ACHN (cell line): ENCODE measurements around the gene MSS51.
A peak's percentile ranks its signal among the peaks of the same experiment; 100 is the strongest.
"Not testable (repeated sequence)": the region's sequence is repeated elsewhere in the genome, so short reads cannot be mapped to it uniquely, and the experiment has no call there.

Experiments
- DNase-seq: peaks from one replicate; pipeline ENCODE4 v3.0.0-alpha.2; 2015
- in situ Hi-C: cut with HindIII; loops from 2 replicates; pipeline ENCODE4 v1.10.0; 2017; ENCODE audit warnings: low sequenced_read_pairs, low pct_ligation_motif_present, low pct_unique_long_range_greater_than_20kb

The MSS51 gene

GRCh38 chr10:73424478-73424877 is 8.9 kb downstream of the MSS51 start:
- DNase-seq: no peak
- in situ Hi-C loops: no loop called here

- DNase-seq: no peak
- in situ Hi-C loops: no loop called here
Measured at GRCh38 chr10:73423309-73423708, 10.1 kb downstream of the MSS51 start.

GRCh38 chr10:73416571-73416970 is 16.8 kb downstream of the MSS51 start:
- no peak for DNase-seq
- in situ Hi-C loops: no loop called here

GRCh38 chr10:73414230-73414945 is 19.0 kb downstream of the MSS51 start:
- DNase-seq: no peak
- in situ Hi-C loops: no loop called here

GRCh38 chr10:73413528-73414229 is 19.7 kb downstream of the MSS51 start, which contains the start of gene ANXA7:
Gene ANXA7 (minus strand): TSS chr10:73414058. CDS start chr10:73400856, 13,202 bp downstream.
- in situ Hi-C loops: no loop called here
- DNase-seq: peak; percentile 92

- DNase-seq: peak; percentile 52
- in situ Hi-C loops: no loop called here
Measured at GRCh38 chr10:73413108-73413527, 20.2 kb downstream of the MSS51 start.

- DNase-seq: no peak
- in situ Hi-C loops: no loop called here
Measured at GRCh38 chr10:73410897-73411296, 22.5 kb downstream of the MSS51 start.

GRCh38 chr10:73408978-73409521 is 24.3 kb downstream of the MSS51 start:
- in situ Hi-C loops: no loop called here
- DNase-seq: no peak

- in situ Hi-C loops: no loop called here
- peak; percentile 19 for DNase-seq
Measured at GRCh38 chr10:73408061-73408460, 25.3 kb downstream of the MSS51 start.

- in situ Hi-C loops: no loop called here
Measured at GRCh38 chr10:73407495-73407894, 25.9 kb downstream of the MSS51 start.

GRCh38 chr10:73406846-73407245 is 26.5 kb downstream of the MSS51 start:
- in situ Hi-C loops: no loop called here
- no peak for DNase-seq

More at GRCh38 chr10:73407495-73407894, 25.9 kb downstream of the MSS51 start:
- no peak for DNase-seq

GRCh38 chr10:73405556-73405955 is 27.8 kb downstream of the MSS51 start:
- no peak for DNase-seq
- in situ Hi-C loops: no loop called here

- DNase-seq: no peak
- in situ Hi-C loops: no loop called here
Measured at GRCh38 chr10:73404690-73405089, 28.7 kb downstream of the MSS51 start.

- DNase-seq: no peak
- in situ Hi-C loops: no loop called here
Measured at GRCh38 chr10:73401636-73402035, 31.7 kb downstream of the MSS51 start.

GRCh38 chr10:73399063-73399462 is 34.3 kb downstream of the MSS51 start:
- in situ Hi-C loops: no loop called here
- no peak for DNase-seq

GRCh38 chr10:73398024-73398423 is 35.3 kb downstream of the MSS51 start:
- in situ Hi-C loops: no loop called here

GRCh38 chr10:73394325-73394724 is 39.0 kb downstream of the MSS51 start:
- DNase-seq, in situ Hi-C loops: not testable (repeated sequence)

More at GRCh38 chr10:73398024-73398423, 35.3 kb downstream of the MSS51 start:
- DNase-seq: peak; percentile 11

GRCh38 chr10:73388228-73388627 is 45.1 kb downstream of the MSS51 start:
- no peak for DNase-seq
- in situ Hi-C loops: no loop called here

GRCh38 chr10:73386583-73386982 is 46.8 kb downstream of the MSS51 start:
- in situ Hi-C loops: no loop called here
- no peak for DNase-seq
